Measurements from ENCODE around the gene AP3D1.

Gene AP3D1

GRCh38 chr19:2111886-2112285, 39.5 kb downstream of the AP3D1 start:
- DNase-seq (ENCODE audit: low spot score) = no peak

DNA sequence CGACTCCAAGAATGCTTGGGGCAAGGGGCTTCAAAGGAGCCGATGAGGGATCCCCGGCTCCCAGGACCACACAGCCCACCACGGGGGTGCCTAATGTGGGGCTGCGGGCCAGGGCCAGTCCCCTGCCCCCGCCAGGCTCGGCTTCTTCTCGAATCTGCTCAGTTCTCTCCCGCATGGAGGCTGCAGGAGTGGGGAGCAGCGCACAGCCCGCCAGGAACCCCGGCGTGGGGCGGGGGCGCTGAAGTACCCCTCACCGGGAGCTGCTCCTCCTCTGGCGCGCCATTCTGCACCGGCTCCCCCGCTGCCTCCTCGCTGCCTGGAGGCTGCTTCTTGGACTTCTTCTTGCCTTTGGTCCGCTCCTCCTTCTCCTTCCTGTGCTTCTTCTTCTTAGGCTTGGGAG, 39.9 kb downstream of the AP3D1 start:
- no peak for DNase-seq (ENCODE audit: low spot score)
- TF ChIP-seq, protein P1, sequence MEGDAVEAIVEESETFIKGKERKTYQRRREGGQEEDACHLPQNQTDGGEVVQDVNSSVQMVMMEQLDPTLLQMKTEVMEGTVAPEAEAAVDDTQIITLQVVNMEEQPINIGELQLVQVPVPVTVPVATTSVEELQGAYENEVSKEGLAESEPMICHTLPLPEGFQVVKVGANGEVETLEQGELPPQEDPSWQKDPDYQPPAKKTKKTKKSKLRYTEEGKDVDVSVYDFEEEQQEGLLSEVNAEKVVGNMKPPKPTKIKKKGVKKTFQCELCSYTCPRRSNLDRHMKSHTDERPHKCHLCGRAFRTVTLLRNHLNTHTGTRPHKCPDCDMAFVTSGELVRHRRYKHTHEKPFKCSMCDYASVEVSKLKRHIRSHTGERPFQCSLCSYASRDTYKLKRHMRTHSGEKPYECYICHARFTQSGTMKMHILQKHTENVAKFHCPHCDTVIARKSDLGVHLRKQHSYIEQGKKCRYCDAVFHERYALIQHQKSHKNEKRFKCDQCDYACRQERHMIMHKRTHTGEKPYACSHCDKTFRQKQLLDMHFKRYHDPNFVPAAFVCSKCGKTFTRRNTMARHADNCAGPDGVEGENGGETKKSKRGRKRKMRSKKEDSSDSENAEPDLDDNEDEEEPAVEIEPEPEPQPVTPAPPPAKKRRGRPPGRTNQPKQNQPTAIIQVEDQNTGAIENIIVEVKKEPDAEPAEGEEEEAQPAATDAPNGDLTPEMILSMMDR (IDR thresholded peaks at IDR 0.05; ENCODE audit: extremely low read depth, missing control alignments) = no peak

More at GRCh38 chr19:2111886-2112285, 39.5 kb downstream of the AP3D1 start:
- TF ChIP-seq, protein P1 (IDR thresholded peaks at IDR 0.05; ENCODE audit: extremely low read depth, missing control alignments) = no peak

GRCh38 chr19:2110822-2111221, 40.5 kb downstream of the AP3D1 start:
- TF ChIP-seq, protein P1 (IDR thresholded peaks at IDR 0.05; ENCODE audit: extremely low read depth, missing control alignments) = no peak
- no peak for DNase-seq (ENCODE audit: low spot score)

- TF ChIP-seq, protein P1 (IDR thresholded peaks at IDR 0.05; ENCODE audit: extremely low read depth, missing control alignments) = no peak
- DNase-seq (ENCODE audit: low spot score) = no peak
These were observed 42.1 kb downstream of the AP3D1 start for GRCh38 chr19:2109046-2109864.

DNA sequence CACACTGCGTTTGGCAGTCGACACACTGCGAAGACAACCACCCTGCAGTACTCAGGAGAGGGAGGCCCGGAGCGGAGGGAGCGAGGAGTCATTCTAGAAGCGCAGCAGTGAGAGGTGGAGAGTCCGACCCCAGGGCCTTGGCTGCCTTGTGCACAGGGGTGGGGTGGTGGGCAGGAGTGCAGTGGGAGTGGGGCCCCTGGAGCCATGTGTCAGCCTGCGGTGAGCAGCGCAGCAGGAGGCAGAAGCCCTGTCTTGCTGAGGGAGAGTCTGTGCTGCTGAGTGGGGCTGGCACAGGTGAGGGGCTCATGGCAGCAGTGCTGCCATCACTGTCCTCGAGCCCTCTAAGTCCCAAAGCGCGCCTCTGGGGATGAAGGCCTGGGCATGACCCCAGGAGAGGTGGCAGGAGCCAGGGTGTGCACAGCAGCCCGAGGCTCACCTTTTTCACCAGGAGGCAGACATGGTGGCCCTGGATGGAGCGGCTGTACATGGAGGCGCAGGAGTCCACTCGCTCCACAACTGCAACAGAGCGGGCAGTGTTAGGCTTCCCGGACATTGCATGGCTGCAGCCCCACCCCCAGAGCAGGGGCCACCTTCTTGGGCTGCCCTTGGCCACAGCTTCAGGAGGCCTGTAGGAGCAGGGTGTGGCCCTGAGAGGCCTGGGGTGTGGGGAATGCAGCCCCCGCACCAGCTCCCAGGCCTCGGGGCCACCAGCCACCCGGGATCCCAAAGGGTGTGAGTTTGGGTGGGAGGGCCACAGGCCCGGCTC, 42.9 kb downstream of the AP3D1 start:
- TF ChIP-seq, protein P1 (IDR thresholded peaks at IDR 0.05; ENCODE audit: extremely low read depth, missing control alignments) = no peak
- DNase-seq (ENCODE audit: low spot score) = no peak

DNA sequence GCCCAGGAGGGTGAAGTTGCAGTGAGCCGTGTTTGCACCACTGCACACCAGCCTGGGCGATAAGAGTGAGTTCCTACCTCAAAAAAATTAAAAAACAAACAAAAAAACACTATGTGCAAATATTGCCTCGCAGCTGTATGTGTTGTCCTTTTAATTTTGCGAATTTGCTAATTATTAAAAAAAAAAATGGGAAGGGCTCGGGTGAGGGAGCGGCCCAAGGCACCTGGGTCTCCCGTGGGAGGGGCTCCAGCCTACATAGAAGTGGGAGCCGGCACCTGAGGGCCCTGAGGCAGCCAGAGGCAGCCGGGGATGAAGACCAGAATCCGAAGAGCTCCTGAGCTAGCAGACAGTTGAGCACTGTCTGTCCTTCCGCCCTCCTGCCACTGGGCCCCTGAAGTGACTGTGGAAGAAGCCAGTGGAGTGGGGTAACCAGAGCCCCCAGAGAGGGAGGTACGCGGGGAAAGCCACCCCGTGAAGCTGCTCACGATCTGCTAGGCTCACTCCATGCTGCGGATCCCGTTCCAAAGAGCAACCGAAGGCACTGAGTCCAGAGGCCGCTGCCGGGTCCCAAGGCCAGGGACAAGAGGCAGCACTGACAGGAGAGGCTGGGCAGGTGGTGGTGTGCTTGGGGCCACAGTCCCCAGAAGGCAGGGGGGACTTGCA, 48.2 kb downstream of the AP3D1 start:
- TF ChIP-seq, protein P1 (IDR thresholded peaks at IDR 0.05; ENCODE audit: extremely low read depth, missing control alignments) = no peak
- no peak for DNase-seq (ENCODE audit: low spot score)
